HCT116 (cell line): ENCODE measurements around the gene MRPL34. TPM values are rescaled to one million over a fixed set of nuclear protein-coding genes. Genes with fewer than 3 reads are reported as not detected.

Experiments used
- ATAC-seq: fragments of 200-7000 bp; cut with Tn5 transposase; 2 replicates; pipeline ENCODE4 v1.9.1; 2020; ENCODE audit warnings: mild to moderate bottlenecking, moderate library complexity
- BruUV-seq: library from RNA; stranded (reverse); fragments of 400-500 nt; replicated peaks from 2 replicates; lab custom pipeline; 2021; lab: Mats Ljungman, UMichigan
- CTCF ChIA-PET: fragments of 300-600 bp; sonication (Branson Sonifier 250); formaldehyde crosslinking; loops from one replicate; lab custom pipeline; 2021; ENCODE audit warnings: antibody characterized with exemption; lab: Charles Lee
- POLR2A ChIA-PET: fragments of 300-600, 350-600 bp; sonication (Branson Sonifier 250); formaldehyde crosslinking; loops from one replicate; lab custom pipeline; 2021; ENCODE audit warnings: antibody characterized with exemption; lab: Charles Lee
- RAD21 ChIA-PET, 2 experiments: fragments of 300-600 bp; sonication (Branson Sonifier 250); formaldehyde crosslinking; loops; one replicate each; lab custom pipeline; 2023; ENCODE audit warnings: low total read pairs in 2 of 2; ENCODE audit not compliant: uncharacterized antibody in 2 of 2, unreplicated experiment in 2 of 2, low non-redundant PET in 1 of 2; lab: Charles Lee
- DNase-seq: peaks from one replicate; pipeline ENCODE4 v3.0.0-alpha.2; 2010; ENCODE audit warnings: low read depth, low spot score
- H2AFZ ChIP-seq: fragments of 200-600 bp; shearing (Covaris generic), sonication (generic); 2 replicates; pipeline ENCODE4 v1.6.1; 2017; ENCODE audit warnings: low read depth, mixed run types, mixed read lengths, antibody characterized with exemption, low read length; ENCODE audit not compliant: poor library complexity, severe bottlenecking
- H3K27ac ChIP-seq: 2 replicates; pipeline ENCODE4 v1.5.1; 2012; ENCODE audit warnings: low read depth, low read length
- H3K27me3 ChIP-seq: fragments of 200-600 bp; sonication (generic); 2 replicates; pipeline ENCODE4 v1.6.1; 2016; ENCODE audit warnings: mixed run types, low read length, mixed read lengths; ENCODE audit not compliant: insufficient read depth
- H3K36me3 ChIP-seq, 2 experiments: fragments of 200-500 bp in 1 of 2; fragments of 200-600 bp in 1 of 2; sonication (Bioruptor generic) in 1 of 2; sonication (generic) in 1 of 2; 2 replicates each; pipeline versions ENCODE4 v1.5.1 to v1.6.1; 2014 to 2016; ENCODE audit warnings: low read length in 2 of 2, inconsistent platforms in 1 of 2, mixed read lengths in 1 of 2, mixed run types in 1 of 2; ENCODE audit not compliant: insufficient read depth in 2 of 2, control insufficient read depth in 1 of 2
- H3K4me1 ChIP-seq, 2 experiments: fragments of 200-600 bp in 1 of 2; sonication (generic) in 1 of 2; 2 replicates each; pipeline versions ENCODE4 v1.5.1 to v1.6.1; 2012 to 2017; ENCODE audit warnings: low read length in 2 of 2, inconsistent platforms in 1 of 2, mild to moderate bottlenecking in 1 of 2, mixed read lengths in 1 of 2, mixed run types in 1 of 2, moderate library complexity in 1 of 2; ENCODE audit not compliant: insufficient read depth in 2 of 2, control insufficient read depth in 1 of 2
- H3K4me2 ChIP-seq: fragments of 200-600 bp; sonication (generic); 2 replicates; pipeline ENCODE4 v1.6.1; 2017; ENCODE audit warnings: mixed run types, low read length, mixed read lengths
- H3K4me3 ChIP-seq, 2 experiments: fragments of 200-600 bp in 1 of 2; sonication (generic) in 1 of 2; replicated peaks in 1 of 2; 2 replicates each; pipeline ENCODE4 v1.5.1; 2011 to 2016; ENCODE audit warnings: low read length in 2 of 2, control low read depth in 1 of 2, low read depth in 1 of 2, mild to moderate bottlenecking in 1 of 2, mixed read lengths in 1 of 2, mixed run types in 1 of 2
- H3K79me2 ChIP-seq: fragments of 200-600 bp; sonication (generic); 2 replicates; pipeline ENCODE4 v1.6.1; 2017; ENCODE audit warnings: mild to moderate bottlenecking, mixed run types, low read length, moderate library complexity, mixed read lengths; ENCODE audit not compliant: insufficient read depth
- H3K9ac ChIP-seq: fragments of 200-600 bp; sonication (generic); 2 replicates; pipeline ENCODE4 v1.6.1; 2016; ENCODE audit warnings: low read length, mixed read lengths
- H3K9me2 ChIP-seq: fragments of 200-600 bp; sonication (generic), shearing (Covaris generic); 2 replicates; pipeline ENCODE4 v1.6.1; 2017; ENCODE audit warnings: mixed run types, mild to moderate bottlenecking, moderate library complexity; ENCODE audit not compliant: insufficient read depth
- H3K9me3 ChIP-seq, 2 experiments: fragments of 200-500 bp in 1 of 2; fragments of 200-600 bp in 1 of 2; sonication (Bioruptor generic) in 1 of 2; sonication (generic) in 1 of 2; 2 replicates each; pipeline ENCODE4 v1.6.1; 2014 to 2017; ENCODE audit warnings: low read length in 2 of 2, mixed read lengths in 2 of 2, inconsistent platforms in 1 of 2, low read depth in 1 of 2, mild to moderate bottlenecking in 1 of 2, mixed run types in 1 of 2, moderate library complexity in 1 of 2; ENCODE audit not compliant: control insufficient read depth in 1 of 2, insufficient read depth in 1 of 2
- H4K20me1 ChIP-seq: fragments of 200-600 bp; sonication (generic), shearing (Covaris generic); 2 replicates; pipeline ENCODE4 v1.6.1; 2017; ENCODE audit warnings: mixed run types, mild to moderate bottlenecking, moderate library complexity; ENCODE audit not compliant: insufficient read depth
- CEBPB ChIP-seq: IDR thresholded peaks from 2 replicates; pipeline ENCODE4 v1.6.1; 2012; ENCODE audit warnings: low read depth
- EGR1 ChIP-seq: IDR thresholded peaks from 2 replicates; pipeline ENCODE4 v1.6.1; 2012; ENCODE audit warnings: low read depth
- ELF1 ChIP-seq: IDR thresholded peaks from 2 replicates; pipeline ENCODE4 v1.6.1; 2012; ENCODE audit warnings: low read depth, borderline replicate concordance
- EZH2 ChIP-seq: fragments of 200-600 bp; sonication (generic); IDR thresholded peaks from 2 replicates; pipeline ENCODE4 v1.6.1; 2017; ENCODE audit warnings: antibody characterized with exemption, mixed run types
- EZH2phosphoT487 ChIP-seq: fragments of 200-600 bp; IDR thresholded peaks from 2 replicates; pipeline ENCODE4 v1.6.1; 2018; ENCODE audit warnings: antibody characterized with exemption, borderline replicate concordance
- POLR2A ChIP-seq: IDR thresholded peaks from 2 replicates; pipeline ENCODE4 v1.7.0; 2011; ENCODE audit warnings: borderline replicate concordance; ENCODE audit not compliant: insufficient read depth, insufficient read length; ENCODE audit errors: extremely low read depth
- ZNF274 ChIP-seq: fragments of 200-500 bp; sonication (Bioruptor generic); IDR thresholded peaks from 2 replicates; pipeline ENCODE4 v1.6.1; 2014; ENCODE audit warnings: mild to moderate bottlenecking, low read depth, low read length, inconsistent platforms
- intact Hi-C: fragments of 100-400 bp; cut with micrococcal nuclease; formaldehyde crosslinking; loops from 2 replicates; pipeline ENCODE4 v1.10.0; 2022
- total RNA-seq: library from RNA; stranded (reverse); gene quantifications from one replicate; pipeline ENCODE4 v1.2.1, GENCODE V29; 2021; ENCODE audit not compliant: unreplicated experiment
- TF ChIP-seq, protein P1 (sequence below): IDR thresholded peaks from 2 replicates; pipeline ENCODE4 v1.6.1; 2012
- TF ChIP-seq, protein P2 (sequence below): IDR thresholded peaks from 2 replicates; pipeline ENCODE4 v1.6.1; 2011; ENCODE audit warnings: mild to moderate bottlenecking, low read length, moderate library complexity; ENCODE audit not compliant: insufficient replicate concordance; ENCODE audit errors: extremely low read depth
- TF ChIP-seq, protein P3 (sequence below): IDR thresholded peaks from 2 replicates; pipeline ENCODE4 v1.6.1; 2012

MRPL34 gene
- total RNA-seq, 1 experiment from 2014 or later = 114 TPM

DNA sequence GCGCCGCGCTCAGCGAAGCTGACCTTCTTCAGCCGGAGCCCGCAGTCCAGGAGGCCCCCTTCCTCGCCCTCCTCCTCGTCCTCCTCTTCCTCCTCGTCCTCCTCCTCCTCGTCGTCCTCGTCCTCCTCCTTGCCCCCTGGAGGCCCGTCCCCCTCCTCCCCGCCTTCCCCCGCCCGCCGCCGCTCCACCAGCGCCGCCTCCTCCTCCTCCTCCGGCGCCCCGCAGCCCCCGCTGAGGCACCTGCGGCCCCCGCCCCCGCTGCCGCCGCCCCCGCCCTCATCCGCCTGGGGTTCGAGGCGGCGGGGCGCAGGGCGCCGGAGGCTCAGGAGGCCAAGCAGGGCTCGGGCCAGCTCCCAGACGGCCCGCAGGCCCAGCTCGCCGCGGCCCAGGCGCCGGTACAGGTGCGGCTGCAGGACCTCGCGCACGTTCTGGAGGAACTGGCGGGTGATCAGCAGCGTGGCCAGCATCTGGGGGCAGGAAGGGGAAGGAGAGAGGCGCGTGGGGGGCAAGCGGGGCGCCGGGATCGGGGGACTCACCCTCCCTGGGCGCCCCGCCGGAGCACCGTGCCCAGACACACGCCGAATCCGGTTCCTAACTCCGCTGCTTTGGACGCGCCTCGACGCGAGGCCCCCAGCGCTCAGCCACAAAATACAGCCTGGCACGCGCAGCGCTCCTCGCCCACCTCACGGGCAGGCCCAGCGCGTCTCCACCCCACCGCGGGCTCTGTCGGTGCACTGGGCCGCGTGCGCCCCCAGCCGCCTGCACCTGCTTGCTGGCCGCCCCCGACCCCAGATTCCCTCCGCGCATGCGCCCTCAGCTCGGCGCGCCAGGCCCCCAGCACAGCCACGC lies 23.1 kb downstream of the MRPL34 start (continued):
- TF ChIP-seq ELF1 (no peak), ZNF274 (no peak), CEBPB (no peak), EZH2phosphoT487 (no peak)

DNA sequence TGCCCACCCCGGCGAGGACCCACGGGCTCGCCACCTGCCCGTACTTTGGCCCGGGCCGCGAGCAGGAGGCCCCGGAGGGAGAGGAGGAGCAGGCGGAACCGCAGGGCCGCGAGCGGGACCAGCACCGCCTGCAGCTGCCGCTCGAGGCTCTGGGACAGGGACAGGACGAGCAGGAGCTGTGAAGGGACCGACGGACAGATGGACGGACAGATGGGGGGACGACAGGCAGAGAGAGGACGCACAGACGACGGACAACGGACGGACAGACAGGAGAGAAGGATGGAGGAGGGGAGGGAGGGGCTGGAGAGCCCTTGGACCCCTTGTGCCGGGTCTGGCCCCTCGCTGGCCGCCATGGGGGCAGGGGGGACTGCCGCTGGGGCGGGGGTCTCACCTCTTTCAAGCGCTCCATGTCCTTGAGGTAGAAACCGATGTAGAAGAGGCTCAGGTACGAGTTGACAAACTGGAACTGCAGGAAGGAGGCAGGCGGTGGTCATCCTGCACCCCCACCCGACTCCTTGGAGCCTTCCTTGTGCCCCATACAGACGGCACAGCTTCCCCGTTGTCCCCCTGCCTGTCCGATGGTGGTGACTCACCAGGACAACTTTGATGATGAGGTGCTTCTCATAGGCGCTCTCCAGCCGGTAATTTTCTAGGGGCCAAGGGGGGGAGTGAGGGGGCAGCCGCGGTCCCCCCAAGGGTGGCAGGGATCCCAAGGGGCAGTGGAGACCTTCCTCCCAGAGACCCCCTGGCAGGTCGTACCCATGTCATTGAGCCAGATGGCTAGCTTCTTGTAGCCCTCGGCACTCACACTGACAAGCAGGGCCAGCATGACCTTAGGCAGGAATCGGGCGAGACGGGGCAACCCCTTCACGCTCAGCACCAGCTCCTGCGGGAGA lies 23.9 kb downstream of the MRPL34 start:
- peaks cover 16 to 39% of the 10 kb centered on the region in 2 experiments for H3K4me1 ChIP-seq
- no peak for DNase-seq
- no peak for ATAC-seq
- TF ChIP-seq CEBPB = no peak
- TF ChIP-seq, protein P1, sequence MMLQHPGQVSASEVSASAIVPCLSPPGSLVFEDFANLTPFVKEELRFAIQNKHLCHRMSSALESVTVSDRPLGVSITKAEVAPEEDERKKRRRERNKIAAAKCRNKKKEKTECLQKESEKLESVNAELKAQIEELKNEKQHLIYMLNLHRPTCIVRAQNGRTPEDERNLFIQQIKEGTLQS = no peak
- TF ChIP-seq, protein P2, sequence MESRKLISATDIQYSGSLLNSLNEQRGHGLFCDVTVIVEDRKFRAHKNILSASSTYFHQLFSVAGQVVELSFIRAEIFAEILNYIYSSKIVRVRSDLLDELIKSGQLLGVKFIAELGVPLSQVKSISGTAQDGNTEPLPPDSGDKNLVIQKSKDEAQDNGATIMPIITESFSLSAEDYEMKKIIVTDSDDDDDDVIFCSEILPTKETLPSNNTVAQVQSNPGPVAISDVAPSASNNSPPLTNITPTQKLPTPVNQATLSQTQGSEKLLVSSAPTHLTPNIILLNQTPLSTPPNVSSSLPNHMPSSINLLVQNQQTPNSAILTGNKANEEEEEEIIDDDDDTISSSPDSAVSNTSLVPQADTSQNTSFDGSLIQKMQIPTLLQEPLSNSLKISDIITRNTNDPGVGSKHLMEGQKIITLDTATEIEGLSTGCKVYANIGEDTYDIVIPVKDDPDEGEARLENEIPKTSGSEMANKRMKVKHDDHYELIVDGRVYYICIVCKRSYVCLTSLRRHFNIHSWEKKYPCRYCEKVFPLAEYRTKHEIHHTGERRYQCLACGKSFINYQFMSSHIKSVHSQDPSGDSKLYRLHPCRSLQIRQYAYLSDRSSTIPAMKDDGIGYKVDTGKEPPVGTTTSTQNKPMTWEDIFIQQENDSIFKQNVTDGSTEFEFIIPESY = no peak
- TF ChIP-seq EZH2 = no peak
- no peak for TF ChIP-seq POLR2A
- TF ChIP-seq, protein P3, sequence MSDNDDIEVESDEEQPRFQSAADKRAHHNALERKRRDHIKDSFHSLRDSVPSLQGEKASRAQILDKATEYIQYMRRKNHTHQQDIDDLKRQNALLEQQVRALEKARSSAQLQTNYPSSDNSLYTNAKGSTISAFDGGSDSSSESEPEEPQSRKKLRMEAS = no peak
- TF ChIP-seq EGR1 = no peak
- ChIA-PET POLR2A (no interaction called here), RAD21 (no interaction called here), CTCF (no interaction called here)
- no peaks in the 10 kb centered on the region for H3K9me2 ChIP-seq
- H3K4me2 ChIP-seq = no peak overlapping the region
- peaks cover 5% of the 10 kb centered on the region; the same call in 1 of the 2 replicates for H3K79me2 ChIP-seq
- intact Hi-C loops = no loop called here
- no peaks in the 10 kb centered on the region for H4K20me1 ChIP-seq
- peak overlapping the region; percentile 52; the same call in 1 of the 2 replicates for H3K27ac ChIP-seq
- no peak overlapping the region for H3K9ac ChIP-seq
- H3K36me3 ChIP-seq = no peaks in the 10 kb centered on the region
- no peaks in the 10 kb centered on the region for H3K27me3 ChIP-seq
- no peak overlapping the region for H2AFZ ChIP-seq
- no TSS peak for BruUV-seq
- no peak overlapping the region for H3K4me3 ChIP-seq
- H3K9me3 ChIP-seq = no peaks in the 10 kb centered on the region
